CD4-positive, alpha-beta T cell (primary cell): ENCODE data around the gene ZNF609. TPM values are rescaled to one million over a fixed set of nuclear protein-coding genes. Genes with fewer than 3 reads are reported as not detected.
"Not testable (repeated sequence)": the region's sequence is repeated elsewhere in the genome, so short reads cannot be mapped to it uniquely, and the experiment has no call there.

Source experiments
- ATAC-seq: fragments of 200-7000 bp; cut with Tn5 transposase; one replicate; pipeline ENCODE4 v1.10.0; 2022; ENCODE audit warnings: mild to moderate bottlenecking; ENCODE audit not compliant: poor library complexity
- CTCF ChIA-PET: fragments of 350-600 bp; sonication (Branson Sonifier 250); formaldehyde crosslinking; loops from one replicate; lab custom pipeline; 2021; ENCODE audit warnings: antibody characterized with exemption, inconsistent platforms; lab: Charles Lee
- POLR2A ChIA-PET: fragments of 350-600 bp; sonication (Branson Sonifier 250); formaldehyde crosslinking; loops from one replicate; lab custom pipeline; 2021; ENCODE audit warnings: antibody characterized with exemption, inconsistent platforms; lab: Charles Lee
- DNase-seq, 14 experiments: peaks; one replicate each; pipeline ENCODE4 v3.0.0-alpha.2; 2013 to 2020; ENCODE audit warnings: mixed read lengths in 2 of 14
- H3K27ac ChIP-seq, 2 donors: one replicate each; pipeline versions ENCODE4 v1.5.1 to v1.7.0; 2013; ENCODE audit warnings: low read length in 2 of 2, low read depth in 1 of 2, mild to moderate bottlenecking in 1 of 2
- H3K27me3 ChIP-seq, 2 experiments: 1 replicate in 1 of 2; 2 replicates in 1 of 2; pipeline versions ENCODE4 v1.6.1 to v1.7.0; 2013; ENCODE audit warnings: low read length in 2 of 2, control low read depth in 1 of 2, mild to moderate bottlenecking in 1 of 2, moderate library complexity in 1 of 2; ENCODE audit not compliant: insufficient read depth in 2 of 2, control insufficient read depth in 1 of 2
- H3K36me3 ChIP-seq: one replicate; pipeline ENCODE4 v1.6.1; 2013; ENCODE audit warnings: low read length, control low read depth; ENCODE audit not compliant: insufficient read depth
- H3K4me1 ChIP-seq: one replicate; pipeline ENCODE4 v1.6.1; 2013; ENCODE audit warnings: low read length, control low read depth; ENCODE audit not compliant: insufficient read depth
- H3K4me3 ChIP-seq: one replicate; pipeline ENCODE4 v1.5.1; 2013; ENCODE audit warnings: mild to moderate bottlenecking, low read length, moderate library complexity
- H3K9me3 ChIP-seq, 2 experiments: 1 replicate in 1 of 2; 2 replicates in 1 of 2; pipeline versions ENCODE4 v1.6.1 to v1.7.0; 2013; ENCODE audit warnings: low read length in 2 of 2, mild to moderate bottlenecking in 2 of 2, control low read depth in 1 of 2, moderate library complexity in 1 of 2; ENCODE audit not compliant: control insufficient read depth in 1 of 2, insufficient read depth in 1 of 2
- H3K27ac Mint-ChIP-seq: one replicate; pipeline ENCODE4 v1.8.0; 2020; ENCODE audit warnings: mixed read lengths
- H3K27me3 Mint-ChIP-seq: one replicate; pipeline ENCODE4 v1.8.0; 2021; ENCODE audit warnings: mixed read lengths
- H3K36me3 Mint-ChIP-seq: one replicate; pipeline ENCODE4 v1.8.0; 2021; ENCODE audit warnings: low read depth, mixed read lengths
- H3K4me1 Mint-ChIP-seq: one replicate; pipeline ENCODE4 v1.8.0; 2021; ENCODE audit warnings: low read depth, mixed read lengths
- H3K4me3 Mint-ChIP-seq: one replicate; pipeline ENCODE4 v1.8.0; 2020; ENCODE audit warnings: mild to moderate bottlenecking, mixed read lengths
- H3K9me3 Mint-ChIP-seq: one replicate; pipeline ENCODE4 v1.8.0; 2020; ENCODE audit warnings: mixed read lengths
- intact Hi-C, 2 experiments: fragments of 100-400 bp; cut with DNase I in 1 of 2; cut with micrococcal nuclease in 1 of 2; formaldehyde crosslinking; loops; one replicate each; pipeline versions ENCODE4 v1.15.1 to v1.9.0; 2023 to 2025; cut with DNase I, micrococcal nuclease
- total RNA-seq, 174 experiments: library from RNA in 2 of 174; stranded (reverse) in 2 of 174; gene quantifications; one replicate each; pipeline ENCODE4 v1.2.3 and lab custom pipeline; 2021 to 2026
- TF ChIP-seq, protein P1 (sequence below): fragments of 200-600 bp; IDR thresholded peaks from one replicate; pipeline ENCODE4 v1.8.0; 2022; ENCODE audit warnings: antibody characterized with exemption, mild to moderate bottlenecking

ZNF609 gene
- total RNA-seq, 2 experiments from 2014 or later: 62.4 to 65.3 TPM

DNA sequence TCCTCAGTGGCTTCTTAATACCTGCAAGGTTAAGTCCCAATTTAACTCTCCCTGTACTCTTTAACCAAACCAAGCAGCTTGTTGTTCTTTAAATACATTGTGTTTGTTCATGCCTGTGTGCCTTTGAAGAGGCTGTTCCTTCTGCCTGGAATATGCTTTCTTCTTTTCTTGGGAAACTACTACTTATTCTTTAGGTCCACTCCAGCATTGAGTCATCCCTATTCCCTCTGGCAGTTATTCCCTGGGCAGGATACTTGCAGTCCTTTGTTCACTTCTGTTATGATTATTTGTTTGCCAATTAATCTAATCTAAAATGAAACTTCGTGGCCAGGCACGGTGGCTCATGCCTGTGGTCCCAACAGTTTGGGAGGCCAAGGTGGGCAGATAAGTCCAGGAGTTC, 139.3 kb downstream of the ZNF609 start:
- no peak overlapping the region for H3K27ac ChIP-seq
- no peaks in the 10 kb centered on the region for H3K27me3 ChIP-seq
- H3K4me3 ChIP-seq: no peak overlapping the region
- Mint-ChIP-seq H3K27ac (peak overlapping the region; percentile 92), H3K4me1 (peaks cover 83% of the 10 kb centered on the region), H3K9me3 (no peaks in the 10 kb centered on the region), H3K4me3 (peak overlapping the region; percentile 40), H3K36me3 (peaks cover 6% of the 10 kb centered on the region), H3K27me3 (no peaks in the 10 kb centered on the region)
- DNase-seq (no peak), ATAC-seq (no peak)
- intact Hi-C loops: loop anchor here in 1 of 2 experiments (5.0 kb wide), 2 partner anchors 33 to 97 kb away; no protein-coding TSS in a partner anchor
- no peaks in the 10 kb centered on the region for H3K9me3 ChIP-seq
- ChIA-PET CTCF (interaction anchor here (0.7 kb wide), 1 partner anchor 15 kb away, joined by 4 read pairs; no protein-coding TSS in a partner anchor), POLR2A (interaction anchor here (0.6 to 0.7 kb wide), 2 partner anchors 52 to 105 kb away, joined by 3 read pairs; no protein-coding TSS in a partner anchor)
- H3K4me1 ChIP-seq: peaks cover 42% of the 10 kb centered on the region
- TF ChIP-seq, protein P1, sequence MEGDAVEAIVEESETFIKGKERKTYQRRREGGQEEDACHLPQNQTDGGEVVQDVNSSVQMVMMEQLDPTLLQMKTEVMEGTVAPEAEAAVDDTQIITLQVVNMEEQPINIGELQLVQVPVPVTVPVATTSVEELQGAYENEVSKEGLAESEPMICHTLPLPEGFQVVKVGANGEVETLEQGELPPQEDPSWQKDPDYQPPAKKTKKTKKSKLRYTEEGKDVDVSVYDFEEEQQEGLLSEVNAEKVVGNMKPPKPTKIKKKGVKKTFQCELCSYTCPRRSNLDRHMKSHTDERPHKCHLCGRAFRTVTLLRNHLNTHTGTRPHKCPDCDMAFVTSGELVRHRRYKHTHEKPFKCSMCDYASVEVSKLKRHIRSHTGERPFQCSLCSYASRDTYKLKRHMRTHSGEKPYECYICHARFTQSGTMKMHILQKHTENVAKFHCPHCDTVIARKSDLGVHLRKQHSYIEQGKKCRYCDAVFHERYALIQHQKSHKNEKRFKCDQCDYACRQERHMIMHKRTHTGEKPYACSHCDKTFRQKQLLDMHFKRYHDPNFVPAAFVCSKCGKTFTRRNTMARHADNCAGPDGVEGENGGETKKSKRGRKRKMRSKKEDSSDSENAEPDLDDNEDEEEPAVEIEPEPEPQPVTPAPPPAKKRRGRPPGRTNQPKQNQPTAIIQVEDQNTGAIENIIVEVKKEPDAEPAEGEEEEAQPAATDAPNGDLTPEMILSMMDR: no peak
- no peaks in the 10 kb centered on the region for H3K36me3 ChIP-seq

DNA sequence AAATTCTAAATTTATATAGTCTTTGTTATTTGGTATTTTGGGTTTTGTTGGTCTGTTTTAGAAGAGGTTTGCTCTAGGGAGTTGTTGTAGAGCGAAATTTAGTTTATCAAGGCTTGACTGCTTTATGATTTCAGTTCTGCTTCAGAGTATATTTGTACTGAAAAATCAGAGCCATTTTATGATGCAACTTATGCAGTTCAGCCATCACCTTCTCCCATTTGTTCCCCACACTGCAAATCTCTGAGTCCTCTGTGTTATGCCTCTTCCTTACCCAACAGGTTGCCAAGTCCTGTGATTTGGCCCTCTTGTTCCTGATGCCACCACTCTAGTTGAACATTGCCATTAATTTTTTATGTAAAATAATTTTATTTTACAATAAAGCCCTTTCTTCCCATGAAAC, 140.4 kb downstream of the ZNF609 start:
- DNase-seq: no peak
- TF ChIP-seq, protein P1: no peak
- Mint-ChIP-seq H3K4me1 (peaks cover 82% of the 10 kb centered on the region), H3K36me3 (peaks cover 6% of the 10 kb centered on the region), H3K9me3 (no peaks in the 10 kb centered on the region), H3K27ac (peak overlapping the region; percentile 84), H3K27me3 (no peaks in the 10 kb centered on the region), H3K4me3 (no peak overlapping the region)
- Histone ChIP-seq H3K36me3 (no peaks in the 10 kb centered on the region), H3K4me1 (peaks cover 42% of the 10 kb centered on the region), H3K9me3 (no peaks in the 10 kb centered on the region), H3K4me3 (no peak overlapping the region), H3K27me3 (no peaks in the 10 kb centered on the region), H3K27ac (no peak overlapping the region)
- intact Hi-C loops: no loop called here
- no peak for ATAC-seq
- CTCF ChIA-PET: no interaction called here
- POLR2A ChIA-PET: interaction anchor here (0.9 to 1.5 kb wide), 2 partner anchors 11 to 47 kb away, joined by 3 to 5 read pairs; no protein-coding TSS in a partner anchor

DNA sequence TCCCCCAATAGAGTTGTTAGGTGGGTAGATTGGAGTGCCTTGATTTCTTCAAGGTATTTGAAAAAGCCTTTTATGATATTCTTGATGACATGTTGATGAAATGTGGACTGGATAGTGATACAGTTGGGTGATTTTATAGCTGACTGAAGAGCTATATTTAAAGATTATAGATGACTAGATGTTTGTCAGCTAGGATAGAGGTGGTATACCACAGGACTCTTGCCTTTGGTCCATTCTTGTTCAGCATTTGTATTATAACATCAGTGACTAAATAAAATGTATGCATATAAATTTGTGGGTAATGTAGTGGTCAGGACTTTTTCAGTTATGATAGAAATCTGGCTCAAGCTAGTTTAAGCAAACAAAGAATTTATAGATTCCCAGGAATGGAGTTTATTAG, 143.9 kb downstream of the ZNF609 start:
- ChIA-PET POLR2A (interaction anchor here (0.6 to 1.6 kb wide), 3 partner anchors 21 to 342 kb away, joined by 3 to 4 read pairs (median 4); no protein-coding TSS in a partner anchor), CTCF (interaction anchor here (1.0 to 1.8 kb wide), 3 partner anchors 15 to 35 kb away, joined by 3 to 4 read pairs (median 4); no protein-coding TSS in a partner anchor)
- intact Hi-C loops: no loop called here
- peaks cover 23% of the 10 kb centered on the region for H3K4me1 ChIP-seq
- TF ChIP-seq, protein P1: no peak
- H3K27me3 ChIP-seq: no peaks in the 10 kb centered on the region
- no peaks in the 10 kb centered on the region for H3K27me3 Mint-ChIP-seq
- no peak for ATAC-seq
- no peak overlapping the region for H3K4me3 ChIP-seq
- no peak for DNase-seq
- no peaks in the 10 kb centered on the region for H3K9me3 ChIP-seq
- H3K9me3 Mint-ChIP-seq: no peaks in the 10 kb centered on the region
- H3K36me3 ChIP-seq: no peaks in the 10 kb centered on the region
- H3K36me3 Mint-ChIP-seq: peaks cover 10% of the 10 kb centered on the region
- H3K27ac Mint-ChIP-seq: peak overlapping the region; percentile 84
- H3K4me1 Mint-ChIP-seq: peaks cover 56% of the 10 kb centered on the region
- no peak overlapping the region for H3K27ac ChIP-seq
- H3K4me3 Mint-ChIP-seq: no peak overlapping the region

DNA sequence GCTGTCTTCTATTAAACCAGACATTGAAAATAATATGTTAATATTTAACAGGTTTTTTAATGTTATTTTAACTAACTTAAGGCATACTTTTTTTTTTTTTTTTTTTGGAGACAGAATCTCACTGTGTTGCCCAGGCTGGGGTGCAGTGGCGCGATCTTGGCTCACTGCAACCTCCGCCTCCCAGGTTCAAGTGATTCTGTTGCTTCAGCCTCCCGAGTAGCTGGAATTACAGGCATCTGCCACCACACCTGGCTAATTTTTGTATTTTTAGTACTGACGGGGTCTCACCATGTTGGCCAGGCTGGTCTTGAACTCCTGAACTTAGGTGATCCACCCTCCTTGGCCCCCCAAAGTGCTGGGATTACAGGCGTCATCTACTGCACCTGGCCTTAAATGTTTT, 147.0 kb downstream of the ZNF609 start:
- H3K4me3 Mint-ChIP-seq, H3K27me3 ChIP-seq, ATAC-seq, H3K9me3 Mint-ChIP-seq, H3K36me3 ChIP-seq, POLR2A ChIA-PET, H3K36me3 Mint-ChIP-seq, H3K4me3 ChIP-seq, DNase-seq, intact Hi-C loops, H3K27me3 Mint-ChIP-seq, H3K27ac ChIP-seq, H3K27ac Mint-ChIP-seq, H3K9me3 ChIP-seq: not testable (repeated sequence)
- H3K4me1 ChIP-seq: peaks cover 12% of the 10 kb centered on the region
- H3K4me1 Mint-ChIP-seq: peaks cover 46% of the 10 kb centered on the region
- CTCF ChIA-PET: interaction anchor here (0.8 kb wide), 1 partner anchor 81 kb away, joined by 3 read pairs; no protein-coding TSS in a partner anchor
